ENCODE data around the gene MAGI2. TPM values are rescaled to one million over a fixed set of nuclear protein-coding genes. Genes with fewer than 3 reads are reported as not detected.

MAGI2 gene
- total and polyA plus RNA-seq, 9 donors: 7.1 to 20.4 (median 18.7) TPM

DNA sequence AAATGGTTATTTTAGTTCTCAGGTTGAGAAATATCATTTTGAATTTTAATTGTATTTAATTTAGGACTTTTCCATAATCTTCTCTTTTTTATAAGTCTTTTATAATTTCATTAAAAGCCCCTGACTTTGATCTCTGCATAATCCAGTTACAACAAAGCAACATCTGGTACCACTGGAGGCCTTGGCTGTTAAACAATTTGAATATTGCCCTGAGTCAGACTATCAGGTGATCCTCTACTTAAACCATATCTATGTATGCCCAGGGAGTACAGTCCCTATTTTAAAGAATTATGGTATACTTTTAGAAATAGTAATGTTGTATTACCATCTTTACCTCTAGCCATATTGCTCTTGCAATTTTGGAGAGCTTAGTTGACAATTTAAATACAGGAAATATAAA, 119.1 kb downstream of the MAGI2 start:
- TF ChIP-seq CTCF (IDR thresholded peaks at IDR 0.05) (no peak), POLR2A (IDR thresholded peaks at IDR 0.05) (no peak), EP300 (IDR thresholded peaks at IDR 0.05) (no peak)
- H3K9me3 ChIP-seq: no peaks in the 10 kb centered on the region
- H3K36me3 ChIP-seq: no peaks in the 10 kb centered on the region
- H3K27ac ChIP-seq: no peak overlapping the region
- no peak for DNase-seq
- H3K4me1 ChIP-seq (ENCODE audit: insufficient read depth): no peaks in the 10 kb centered on the region
- intact Hi-C loops (cut with DNase I): no loop called here
- H3K27me3 ChIP-seq: no peaks in the 10 kb centered on the region
- H3K4me3 ChIP-seq: no peak overlapping the region

DNA sequence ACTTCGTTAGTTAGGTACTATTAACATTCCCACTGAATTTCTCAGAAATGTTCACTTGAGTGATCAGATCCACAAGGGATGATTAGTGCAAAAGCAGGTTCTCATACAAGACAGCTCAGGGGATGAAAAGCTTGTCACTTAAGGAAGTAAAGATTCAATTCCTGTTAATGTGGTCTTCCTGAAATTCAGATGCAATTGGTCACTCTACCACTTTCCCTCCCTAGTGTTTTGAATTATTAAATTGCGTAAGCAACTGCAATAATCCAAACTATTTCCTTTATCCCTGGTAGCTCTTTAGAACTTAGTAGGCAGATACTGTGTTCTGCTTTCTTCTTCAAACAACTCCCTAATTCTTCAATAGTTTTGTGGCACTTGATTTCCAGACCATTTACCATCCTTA, 121.4 kb downstream of the MAGI2 start:
- 0 to 56% (median 2%) methylated on average over 2 of the region's 2 CpGs for WGBS, 3 donors
- no peak overlapping the region for H3K4me3 ChIP-seq
- intact Hi-C loops (cut with DNase I): no loop called here

GRCh38 chr7:79329464-79329863, 124.0 kb downstream of the MAGI2 start:
- Histone ChIP-seq H3K4me1 (ENCODE audit: insufficient read depth) (no peaks in the 10 kb centered on the region), H3K27me3 (no peaks in the 10 kb centered on the region), H3K4me3 (no peak overlapping the region), H3K27ac (no peak overlapping the region), H3K9me3 (no peaks in the 10 kb centered on the region), H3K36me3 (no peaks in the 10 kb centered on the region)
- intact Hi-C loops (cut with DNase I): no loop called here
- 91 to 93% (median 92%) methylated on average over 4 of the region's 4 CpGs for WGBS, 3 donors
- no peak for TF ChIP-seq POLR2A (IDR thresholded peaks at IDR 0.05)
- no peak for TF ChIP-seq EP300 (IDR thresholded peaks at IDR 0.05)
- no peak for TF ChIP-seq CTCF (IDR thresholded peaks at IDR 0.05)
- no peak for DNase-seq

More for the DNA sequence above, 121.4 kb downstream of the MAGI2 start:
- H3K27me3 ChIP-seq: no peaks in the 10 kb centered on the region
- H3K9me3 ChIP-seq: no peaks in the 10 kb centered on the region
- no peak for DNase-seq
- no peaks in the 10 kb centered on the region for H3K4me1 ChIP-seq (ENCODE audit: insufficient read depth)
- no peaks in the 10 kb centered on the region for H3K36me3 ChIP-seq
- TF ChIP-seq POLR2A (IDR thresholded peaks at IDR 0.05) (no peak), EP300 (IDR thresholded peaks at IDR 0.05) (no peak), CTCF (IDR thresholded peaks at IDR 0.05) (no peak)
- no peak overlapping the region for H3K27ac ChIP-seq

GRCh38 chr7:79320741-79321473, 132.6 kb downstream of the MAGI2 start:
- DNase-seq: no peak
- no peak overlapping the region for H3K27ac ChIP-seq
- intact Hi-C loops (cut with DNase I): no loop called here
- WGBS, 3 donors: 0 to 42% (median 0%) methylated on average over 2 of the region's 2 CpGs
- TF ChIP-seq EP300 (IDR thresholded peaks at IDR 0.05): no peak
- TF ChIP-seq POLR2A (IDR thresholded peaks at IDR 0.05): no peak
- TF ChIP-seq CTCF (IDR thresholded peaks at IDR 0.05): no peak
- H3K9me3 ChIP-seq: no peaks in the 10 kb centered on the region
- no peaks in the 10 kb centered on the region for H3K27me3 ChIP-seq
- H3K4me1 ChIP-seq (ENCODE audit: insufficient read depth): peaks cover 1% of the 10 kb centered on the region
- no peaks in the 10 kb centered on the region for H3K36me3 ChIP-seq
- H3K4me3 ChIP-seq: no peak overlapping the region

Data from ovary (tissue), 9 donors.